Right lobe of liver (tissue), 4 donors: ENCODE data around the gene AKAP12.

ENCODE experiments used
- POLR2A ChIP-seq: fragments of 450-650 bp; IDR thresholded peaks from one replicate; pipeline ENCODE4 v1.6.1; 2017; ENCODE audit warnings: antibody characterized with exemption, mild to moderate bottlenecking
- TF ChIP-seq, protein P1 (sequence below), 4 donors: fragments of 200-600 bp in 3 of 4; fragments of 450-650 bp in 1 of 4; IDR thresholded peaks; one replicate each; pipeline versions ENCODE4 v1.5.1 to v1.8.0; 2016 to 2022; ENCODE audit warnings: antibody characterized with exemption in 4 of 4, mild to moderate bottlenecking in 2 of 4
- donor health status: DM: no; HTN: no; CAD: no.
- donor health status: DM: no; HTN: no; CAD: no.
- donor health status: DM: no; HTN: yes; CAD: no.

DNA sequence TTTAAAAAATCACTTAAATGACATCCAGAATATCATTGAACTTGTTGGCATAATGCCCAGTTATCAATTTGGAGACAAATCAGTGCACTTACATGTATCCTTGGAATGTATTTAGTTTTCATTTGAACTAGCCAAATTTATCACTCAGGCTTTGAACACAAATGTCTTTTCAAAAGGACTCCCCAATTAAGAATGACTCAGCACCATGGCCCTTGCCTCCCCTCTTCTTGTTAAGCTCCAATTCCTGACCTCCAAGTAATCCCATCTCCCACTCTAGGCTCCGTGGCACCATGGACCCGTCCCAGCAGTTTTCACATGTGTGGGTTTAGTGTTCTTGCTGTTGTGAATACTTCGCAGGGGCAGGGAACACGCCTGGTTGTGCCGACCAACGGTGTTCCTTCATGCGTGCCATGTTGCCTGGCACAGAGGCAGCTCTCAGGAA is 2.7 kb downstream of the AKAP12 start:
- TF ChIP-seq, protein P1, sequence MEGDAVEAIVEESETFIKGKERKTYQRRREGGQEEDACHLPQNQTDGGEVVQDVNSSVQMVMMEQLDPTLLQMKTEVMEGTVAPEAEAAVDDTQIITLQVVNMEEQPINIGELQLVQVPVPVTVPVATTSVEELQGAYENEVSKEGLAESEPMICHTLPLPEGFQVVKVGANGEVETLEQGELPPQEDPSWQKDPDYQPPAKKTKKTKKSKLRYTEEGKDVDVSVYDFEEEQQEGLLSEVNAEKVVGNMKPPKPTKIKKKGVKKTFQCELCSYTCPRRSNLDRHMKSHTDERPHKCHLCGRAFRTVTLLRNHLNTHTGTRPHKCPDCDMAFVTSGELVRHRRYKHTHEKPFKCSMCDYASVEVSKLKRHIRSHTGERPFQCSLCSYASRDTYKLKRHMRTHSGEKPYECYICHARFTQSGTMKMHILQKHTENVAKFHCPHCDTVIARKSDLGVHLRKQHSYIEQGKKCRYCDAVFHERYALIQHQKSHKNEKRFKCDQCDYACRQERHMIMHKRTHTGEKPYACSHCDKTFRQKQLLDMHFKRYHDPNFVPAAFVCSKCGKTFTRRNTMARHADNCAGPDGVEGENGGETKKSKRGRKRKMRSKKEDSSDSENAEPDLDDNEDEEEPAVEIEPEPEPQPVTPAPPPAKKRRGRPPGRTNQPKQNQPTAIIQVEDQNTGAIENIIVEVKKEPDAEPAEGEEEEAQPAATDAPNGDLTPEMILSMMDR (IDR thresholded peaks at IDR 0.05): no peak
- no peak for TF ChIP-seq POLR2A
